AG10803 (cell line): ENCODE measurements around the gene TSPAN17.

Experiments
- DNase-seq: peaks from one replicate; pipeline ENCODE4 v3.0.0; 2010; ENCODE audit warnings: low read depth
- H3K4me3 ChIP-seq: 2 replicates; pipeline ENCODE4 v1.5.1; 2011; ENCODE audit warnings: mild to moderate bottlenecking, low read length, control low read depth
- TF ChIP-seq, protein P1 (sequence below): conservative IDR thresholded peaks from 2 replicates; pipeline ENCODE4 v1.5.1; 2011; ENCODE audit warnings: mild to moderate bottlenecking, low read length, control low read depth, inconsistent platforms

The TSPAN17 gene

DNA sequence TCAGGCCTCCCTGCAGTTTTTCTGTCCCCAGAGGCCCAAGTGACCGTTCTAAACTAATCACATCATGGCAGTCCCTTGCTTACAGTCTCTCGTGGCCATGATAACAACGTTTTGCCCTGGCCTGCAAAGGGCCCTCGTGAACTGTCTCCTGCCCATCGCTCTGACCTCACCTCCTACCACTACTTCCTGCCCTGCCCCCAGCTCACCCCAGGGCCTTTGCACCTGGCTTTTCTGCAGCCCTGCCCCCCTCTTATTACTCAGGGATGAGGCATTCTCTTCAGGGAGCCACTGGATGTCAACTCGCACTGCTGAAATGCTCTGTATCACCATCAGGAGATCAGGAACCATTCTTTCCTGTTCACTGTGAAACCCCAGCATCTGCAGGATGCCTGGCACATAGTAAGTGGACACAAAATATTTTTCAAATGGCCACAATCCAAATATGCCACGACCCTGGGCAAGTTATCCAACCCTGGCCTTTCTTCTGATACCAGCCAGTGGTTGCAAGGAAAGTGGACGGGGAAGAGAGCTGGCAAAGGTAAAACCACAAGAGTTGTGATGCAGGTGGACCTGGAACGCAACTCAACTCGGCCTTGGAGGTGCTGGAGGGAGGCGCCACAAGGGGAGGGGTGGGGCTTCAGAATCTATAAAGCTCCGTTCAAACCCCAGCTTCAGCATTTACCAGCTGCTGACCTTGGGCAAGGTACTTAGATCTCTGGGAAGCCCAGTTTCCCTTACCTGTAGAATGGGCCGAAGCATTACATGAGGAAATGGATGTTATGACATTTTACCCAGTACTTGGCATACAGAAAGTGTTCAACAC, 18.7 kb upstream of the TSPAN17 start:
- H3K4me3 ChIP-seq, result no peak overlapping the region
- TF ChIP-seq, protein P1, sequence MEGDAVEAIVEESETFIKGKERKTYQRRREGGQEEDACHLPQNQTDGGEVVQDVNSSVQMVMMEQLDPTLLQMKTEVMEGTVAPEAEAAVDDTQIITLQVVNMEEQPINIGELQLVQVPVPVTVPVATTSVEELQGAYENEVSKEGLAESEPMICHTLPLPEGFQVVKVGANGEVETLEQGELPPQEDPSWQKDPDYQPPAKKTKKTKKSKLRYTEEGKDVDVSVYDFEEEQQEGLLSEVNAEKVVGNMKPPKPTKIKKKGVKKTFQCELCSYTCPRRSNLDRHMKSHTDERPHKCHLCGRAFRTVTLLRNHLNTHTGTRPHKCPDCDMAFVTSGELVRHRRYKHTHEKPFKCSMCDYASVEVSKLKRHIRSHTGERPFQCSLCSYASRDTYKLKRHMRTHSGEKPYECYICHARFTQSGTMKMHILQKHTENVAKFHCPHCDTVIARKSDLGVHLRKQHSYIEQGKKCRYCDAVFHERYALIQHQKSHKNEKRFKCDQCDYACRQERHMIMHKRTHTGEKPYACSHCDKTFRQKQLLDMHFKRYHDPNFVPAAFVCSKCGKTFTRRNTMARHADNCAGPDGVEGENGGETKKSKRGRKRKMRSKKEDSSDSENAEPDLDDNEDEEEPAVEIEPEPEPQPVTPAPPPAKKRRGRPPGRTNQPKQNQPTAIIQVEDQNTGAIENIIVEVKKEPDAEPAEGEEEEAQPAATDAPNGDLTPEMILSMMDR, result no peak

DNA sequence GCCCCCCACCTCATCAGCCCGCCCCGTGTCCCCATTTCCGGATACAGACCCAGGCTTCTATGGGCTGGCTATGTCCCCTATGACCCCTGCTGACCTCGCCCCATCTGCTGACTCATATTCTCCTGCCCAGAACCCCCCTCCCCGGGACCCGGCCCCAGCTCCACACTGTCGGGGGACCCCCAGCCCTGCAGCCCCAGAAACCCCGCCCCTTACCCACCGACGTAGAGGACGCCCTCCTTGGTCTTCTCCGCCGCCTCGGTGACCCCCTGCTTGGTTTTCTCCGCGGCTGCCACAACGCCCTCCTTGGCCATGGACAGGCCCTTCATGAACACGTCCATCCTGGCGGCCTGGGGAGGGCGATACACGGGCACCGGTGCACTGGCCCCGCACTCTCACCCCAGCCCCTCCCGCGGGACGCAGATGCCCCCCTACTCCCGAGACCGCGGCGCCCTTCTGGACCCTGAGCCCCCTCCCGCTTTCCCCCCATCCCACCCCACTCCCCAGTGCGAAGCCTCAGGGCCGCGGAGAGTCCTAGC, 17.9 kb upstream of the TSPAN17 start:
- no peak overlapping the region for H3K4me3 ChIP-seq
- no peak for DNase-seq
- TF ChIP-seq, protein P1, result no peak

More for the DNA sequence above, 18.7 kb upstream of the TSPAN17 start:
- no peak for DNase-seq

DNA sequence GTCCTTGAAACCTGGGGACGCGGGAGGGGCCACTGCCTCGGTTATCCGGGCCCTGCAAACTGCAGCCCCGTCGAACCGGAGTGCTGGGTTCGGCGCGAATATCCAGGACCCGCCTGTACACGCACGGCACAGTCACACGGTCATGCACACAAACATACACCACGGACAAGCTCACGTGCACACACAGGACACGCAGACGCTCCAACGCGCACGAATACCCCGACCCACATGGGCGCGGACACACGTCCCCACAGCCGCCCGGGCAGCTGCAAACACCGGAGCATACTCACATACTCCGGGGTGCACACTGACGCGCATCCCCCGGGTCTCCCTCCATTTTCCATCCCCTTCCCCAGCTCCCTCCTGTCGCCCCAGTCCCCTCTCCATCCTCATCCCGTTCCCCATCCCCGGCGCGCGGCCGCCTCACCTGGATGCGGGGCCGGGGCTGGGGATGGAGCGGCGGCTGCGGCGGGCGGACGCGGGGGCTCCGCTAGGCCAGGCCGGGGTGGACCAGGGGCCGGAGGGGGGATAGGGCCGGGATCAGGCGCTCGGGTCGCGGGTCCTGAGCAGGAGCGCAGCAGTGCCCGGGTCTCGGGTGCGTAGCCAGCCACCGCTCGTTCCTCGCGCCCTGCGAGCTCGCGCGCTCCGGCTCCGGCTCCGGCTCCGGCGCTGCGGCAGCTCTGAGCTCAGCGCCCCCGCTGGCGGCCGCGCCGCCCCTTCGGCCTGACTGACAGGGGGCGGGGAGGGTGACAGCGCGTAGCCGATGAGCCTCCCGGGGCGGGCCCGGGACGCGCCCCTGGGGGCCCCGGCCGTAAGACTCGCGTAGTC, 17.2 kb upstream of the TSPAN17 start, which contains the start of the genes EIF4E1B and SNCB:
Gene EIF4E1B (plus strand): TSS at position 823 of the 828 bp plus-strand sequence. CDS start 12,113 bp downstream, outside the sequence.
Gene SNCB (minus strand): TSS at position 682 of the 828 bp plus-strand sequence. CDS start 880 bp downstream, outside the sequence.
- peak within 1 kb of the TSS; percentile 30 for H3K4me3 ChIP-seq
- no peak for DNase-seq
- TF ChIP-seq, protein P1, result no peak

DNA sequence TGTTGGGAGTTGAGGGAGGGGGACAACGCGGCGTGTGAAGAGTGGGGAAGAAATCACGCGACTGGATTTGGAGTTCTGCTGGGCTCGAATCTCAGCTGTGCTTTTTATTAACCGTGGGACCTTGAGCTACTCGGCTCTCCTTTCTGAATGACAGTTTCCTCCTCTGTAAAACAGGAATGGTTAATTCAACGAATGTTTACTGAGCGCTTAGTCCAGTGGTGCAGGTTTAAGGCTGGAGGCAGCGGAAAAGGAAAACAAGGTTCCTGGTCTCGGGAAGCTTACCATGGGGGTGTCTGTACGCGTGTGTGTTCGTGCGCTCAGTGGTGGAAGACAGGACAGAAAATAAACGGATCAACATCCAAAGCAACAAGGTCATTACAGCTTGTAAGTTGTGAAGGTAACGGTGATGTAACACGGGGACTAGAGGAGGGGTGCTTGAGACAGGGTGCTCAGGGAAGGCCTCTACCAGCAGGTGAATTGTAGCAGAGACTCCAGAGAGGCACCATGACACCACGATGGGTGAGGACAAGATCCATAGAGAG, 16.5 kb upstream of the TSPAN17 start:
- H3K4me3 ChIP-seq, result peak overlapping the region; percentile 30
- no peak for DNase-seq
- TF ChIP-seq, protein P1, result no peak

DNA sequence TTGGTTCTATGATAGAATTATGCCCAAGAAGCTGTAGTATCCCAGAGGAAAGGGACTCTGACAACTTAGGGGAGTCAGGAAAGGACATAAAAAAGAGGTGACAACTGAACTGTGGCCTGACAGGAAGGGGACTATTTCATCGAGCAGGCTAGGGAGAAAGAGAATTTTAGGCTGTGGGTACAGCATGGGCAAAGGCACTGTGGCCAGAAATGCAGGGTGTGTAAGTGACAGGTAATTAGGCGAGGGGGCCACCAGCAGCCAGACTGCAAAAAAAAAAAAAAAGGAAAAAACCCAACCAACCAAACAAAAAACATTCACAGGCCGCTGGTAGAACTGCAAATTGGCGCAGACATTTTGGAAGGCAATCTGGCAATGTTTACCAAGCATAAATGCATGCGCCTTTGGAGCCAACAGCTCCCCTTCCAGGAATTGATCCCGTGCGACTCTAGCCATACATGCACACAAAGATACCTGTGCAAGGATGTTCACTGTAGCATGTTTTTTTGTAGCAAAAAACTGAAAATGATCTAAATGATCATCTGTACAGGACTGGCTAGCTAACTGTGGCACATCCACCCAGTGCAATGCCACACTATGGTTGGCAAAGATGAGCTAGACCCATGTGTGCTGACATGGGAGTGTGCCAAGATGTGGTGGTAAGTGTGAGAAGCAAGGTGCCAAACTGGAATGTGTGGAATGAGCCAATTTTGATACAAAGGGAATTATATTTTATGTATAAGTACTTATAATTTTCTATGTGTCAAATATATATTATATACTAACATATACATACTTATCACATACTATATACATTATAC, 15.7 kb upstream of the TSPAN17 start:
- H3K4me3 ChIP-seq, result no peak overlapping the region
- DNase-seq, result no peak
- TF ChIP-seq, protein P1, result no peak

DNA sequence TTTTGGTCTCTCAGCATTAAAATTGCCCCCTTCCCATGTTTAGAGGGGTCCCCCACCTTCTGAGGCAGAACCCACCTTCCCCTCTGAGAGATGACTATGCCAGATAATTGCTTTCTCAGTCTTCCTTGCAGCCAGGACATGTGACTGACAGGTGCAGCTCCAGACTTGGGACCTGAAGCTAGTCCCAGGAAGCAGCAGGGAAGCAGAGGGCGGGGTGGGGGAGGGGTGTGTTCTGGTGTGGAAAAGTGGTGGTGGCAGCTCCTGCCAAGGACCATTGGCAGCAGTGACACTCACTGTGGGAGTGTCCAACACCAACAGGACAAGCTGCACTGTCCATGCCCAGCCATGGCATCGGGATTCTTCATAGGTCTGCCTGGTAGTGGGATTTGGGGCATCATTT, 14.5 kb upstream of the TSPAN17 start:
- no peak overlapping the region for H3K4me3 ChIP-seq
- no peak for DNase-seq
- TF ChIP-seq, protein P1, result no peak
